Activated CD4-positive, alpha-beta memory T cell treated with anti-CD3 and anti-CD28 coated beads, Interleukin-2, amount 10 ng/mL, durations not matched to agents 7 days and 5 days (primary cell): ENCODE results near the gene HSP90AB1. TPM values are rescaled to one million over a fixed set of nuclear protein-coding genes. Genes with fewer than 3 reads are reported as not detected.

Source experiments
- CTCF ChIA-PET: fragments of 350-600 bp; sonication (Branson Sonifier 250); formaldehyde crosslinking; loops from one replicate; lab custom pipeline; 2021; ENCODE audit warnings: antibody characterized with exemption, inconsistent platforms; lab: Charles Lee
- POLR2A ChIA-PET: fragments of 350-600 bp; sonication (Branson Sonifier 250); formaldehyde crosslinking; loops from one replicate; lab custom pipeline; 2021; ENCODE audit warnings: antibody characterized with exemption; lab: Charles Lee
- DNase-seq: peaks from one replicate; pipeline ENCODE4 v3.0.0-alpha.2; 2020
- H3K27ac Mint-ChIP-seq: one replicate; pipeline ENCODE4 v1.8.0; 2021; ENCODE audit warnings: mild to moderate bottlenecking, mixed read lengths
- H3K27me3 Mint-ChIP-seq: one replicate; pipeline ENCODE4 v1.8.0; 2021; ENCODE audit warnings: mixed read lengths
- H3K36me3 Mint-ChIP-seq: one replicate; pipeline ENCODE4 v1.8.0; 2021; ENCODE audit warnings: low read depth, mixed read lengths
- H3K4me1 Mint-ChIP-seq: one replicate; pipeline ENCODE4 v1.8.0; 2021; ENCODE audit warnings: mixed read lengths
- H3K4me3 Mint-ChIP-seq: one replicate; pipeline ENCODE4 v1.8.0; 2021; ENCODE audit warnings: mild to moderate bottlenecking, mixed read lengths
- H3K9me3 Mint-ChIP-seq: one replicate; pipeline ENCODE4 v1.8.0; 2021; ENCODE audit warnings: mixed read lengths
- total RNA-seq, 2 experiments: library from RNA; stranded (reverse); gene quantifications; one replicate each; pipeline ENCODE4 v1.2.3, GENCODE V29; 2021

Gene HSP90AB1
- total RNA-seq, 2 experiments from 2014 or later, result 478 to 479 TPM

DNA sequence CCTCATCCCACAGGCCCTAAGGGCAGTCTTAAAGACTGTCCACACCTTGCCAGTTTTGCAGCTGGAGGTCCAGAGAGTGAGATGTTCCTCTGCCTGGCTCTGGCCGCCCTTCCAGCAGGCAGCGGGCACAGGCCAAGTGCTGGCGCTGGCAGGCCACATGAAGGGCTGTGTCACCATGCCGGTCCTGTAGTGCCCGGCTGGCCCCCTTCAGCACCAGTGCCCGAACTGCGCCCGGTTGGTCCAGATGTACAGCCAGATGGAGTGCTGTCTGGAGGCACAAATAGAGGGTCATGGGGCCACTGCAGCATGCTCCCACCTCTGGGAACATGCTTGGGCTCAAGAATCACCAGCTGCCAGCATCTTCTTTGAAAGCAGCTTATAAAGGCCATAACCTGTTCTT is 14.7 kb downstream of the HSP90AB1 start:
- ChIA-PET CTCF (interaction anchor here (1.2 to 1.5 kb wide), 2 partner anchors 37 to 44 kb away, joined by 3 to 5 read pairs; no protein-coding TSS in a partner anchor), POLR2A (interaction anchor here (6.5 to 8.1 kb wide), 2 partner anchors 8 to 14 kb away, joined by 64 to 110 read pairs; partner anchors contain the start of gene HSP90AB1)
- Mint-ChIP-seq H3K9me3 (no peaks in the 10 kb centered on the region), H3K36me3 (peaks cover 47% of the 10 kb centered on the region), H3K4me3 (no peak overlapping the region), H3K4me1 (peaks cover 52% of the 10 kb centered on the region), H3K27me3 (no peaks in the 10 kb centered on the region), H3K27ac (no peak overlapping the region)
- DNase-seq, result no peak

DNA sequence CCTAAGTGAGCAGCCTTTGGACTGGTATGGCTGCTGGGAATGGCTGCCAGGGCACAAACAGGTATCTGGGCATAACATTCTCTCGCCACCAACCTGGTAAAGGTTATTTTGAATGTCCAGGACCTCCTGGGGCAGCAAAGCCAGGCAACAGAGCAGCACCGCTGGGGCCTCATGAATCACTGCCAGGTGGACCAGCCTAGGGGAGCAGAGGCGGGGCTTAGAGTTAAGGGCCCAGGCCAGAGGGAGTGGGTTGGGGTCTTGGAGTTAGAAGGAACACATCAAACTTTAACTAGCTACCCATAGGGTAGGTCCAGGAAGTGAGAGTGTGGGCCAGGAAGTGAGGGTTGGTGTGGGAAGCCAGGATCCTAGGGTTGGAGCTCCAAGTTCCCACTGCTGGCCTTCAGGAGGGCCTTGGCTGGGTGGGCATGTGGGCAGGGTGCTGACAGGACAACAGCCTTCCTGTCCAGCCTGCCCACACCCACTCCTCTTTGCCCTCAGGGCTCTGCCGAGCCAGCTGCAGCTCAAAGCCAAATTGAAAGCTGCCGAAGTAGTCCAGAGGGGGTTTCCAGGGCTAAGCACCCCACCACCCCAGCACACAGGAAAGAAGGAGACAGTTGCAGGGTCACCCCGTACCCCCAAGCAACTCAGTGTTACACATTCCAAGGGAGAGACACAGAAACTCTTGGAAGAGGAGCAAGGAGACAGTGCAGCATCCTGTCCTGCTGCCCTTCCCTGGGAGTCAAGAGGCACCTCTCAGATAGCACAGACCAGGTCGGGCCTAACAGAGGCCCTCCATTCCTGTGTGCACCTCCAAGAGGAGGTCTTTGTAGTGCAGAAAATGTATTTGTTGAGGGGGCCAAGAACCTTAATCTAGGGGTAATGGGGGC is 15.8 kb downstream of the HSP90AB1 start:
- H3K4me1 Mint-ChIP-seq, result peaks cover 52% of the 10 kb centered on the region
- no peaks in the 10 kb centered on the region for H3K9me3 Mint-ChIP-seq
- no peak for DNase-seq
- ChIA-PET POLR2A (interaction anchor here (1.1 to 8.1 kb wide), 5 partner anchors 9 to 125 kb away, joined by 3 to 110 read pairs (median 6); partner anchors contain the start of genes AARS2, CDC5L and HSP90AB1), CTCF (interaction anchor here (0.6 to 1.5 kb wide), 4 partner anchors 17 to 89 kb away, joined by 3 to 5 read pairs (median 4); no protein-coding TSS in a partner anchor)
- H3K27ac Mint-ChIP-seq, result peak overlapping the region; percentile 94
- H3K36me3 Mint-ChIP-seq, result peaks cover 45% of the 10 kb centered on the region
- H3K27me3 Mint-ChIP-seq, result peaks cover 1% of the 10 kb centered on the region
- H3K4me3 Mint-ChIP-seq, result peak overlapping the region; percentile 97

DNA sequence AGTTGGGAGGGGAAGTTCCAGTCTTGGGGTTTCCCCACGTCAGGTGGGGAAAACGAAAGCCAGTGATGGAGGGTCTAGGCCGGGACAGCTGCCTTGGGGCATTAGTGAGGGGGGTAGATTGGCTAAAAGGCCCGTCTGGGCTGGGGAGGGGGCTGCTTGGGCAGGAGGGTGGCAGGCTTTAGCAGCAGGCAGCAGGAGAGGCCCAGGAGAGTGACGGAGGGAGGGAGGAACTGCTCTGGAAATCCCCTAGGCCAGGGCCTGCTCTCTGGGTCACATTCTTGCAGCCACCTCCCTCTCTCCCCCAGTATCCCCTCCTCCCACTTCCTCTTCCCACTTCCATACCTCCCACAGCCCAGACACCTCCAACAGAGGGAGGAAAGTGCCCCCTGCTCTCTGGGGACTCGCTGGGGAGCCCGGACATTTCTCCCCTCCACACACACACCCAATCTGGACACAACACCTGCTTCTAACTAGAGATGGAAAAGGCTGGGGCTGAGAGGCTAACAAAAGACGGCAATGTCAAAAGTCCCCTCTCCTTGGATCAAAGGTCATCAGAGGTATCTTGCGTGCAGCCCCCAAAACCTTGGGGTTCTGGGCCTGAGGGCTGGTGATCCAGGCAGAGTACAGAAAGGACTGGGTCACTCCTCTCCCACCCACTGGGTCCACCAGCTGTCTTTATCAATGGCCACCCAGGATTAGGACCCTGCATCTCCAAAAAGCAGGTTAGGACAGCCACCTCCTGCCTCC is 16.6 kb downstream of the HSP90AB1 start:
- peak; percentile 45 for DNase-seq
- peak overlapping the region; percentile 94 for H3K27ac Mint-ChIP-seq
- H3K9me3 Mint-ChIP-seq, result no peaks in the 10 kb centered on the region
- H3K27me3 Mint-ChIP-seq, result peaks cover 7% of the 10 kb centered on the region
- H3K4me1 Mint-ChIP-seq, result peaks cover 46% of the 10 kb centered on the region
- POLR2A ChIA-PET, result interaction anchor here (1.2 to 8.1 kb wide), 4 partner anchors 10 to 39 kb away, joined by 3 to 110 read pairs (median 35); partner anchors contain the start of gene HSP90AB1
- peak overlapping the region; percentile 97 for H3K4me3 Mint-ChIP-seq
- peaks cover 38% of the 10 kb centered on the region for H3K36me3 Mint-ChIP-seq
- CTCF ChIA-PET, result interaction anchor here (1.1 to 2.1 kb wide), 5 partner anchors 8 to 72 kb away, joined by 3 to 9 read pairs (median 6); partner anchors contain the start of gene AARS2

DNA sequence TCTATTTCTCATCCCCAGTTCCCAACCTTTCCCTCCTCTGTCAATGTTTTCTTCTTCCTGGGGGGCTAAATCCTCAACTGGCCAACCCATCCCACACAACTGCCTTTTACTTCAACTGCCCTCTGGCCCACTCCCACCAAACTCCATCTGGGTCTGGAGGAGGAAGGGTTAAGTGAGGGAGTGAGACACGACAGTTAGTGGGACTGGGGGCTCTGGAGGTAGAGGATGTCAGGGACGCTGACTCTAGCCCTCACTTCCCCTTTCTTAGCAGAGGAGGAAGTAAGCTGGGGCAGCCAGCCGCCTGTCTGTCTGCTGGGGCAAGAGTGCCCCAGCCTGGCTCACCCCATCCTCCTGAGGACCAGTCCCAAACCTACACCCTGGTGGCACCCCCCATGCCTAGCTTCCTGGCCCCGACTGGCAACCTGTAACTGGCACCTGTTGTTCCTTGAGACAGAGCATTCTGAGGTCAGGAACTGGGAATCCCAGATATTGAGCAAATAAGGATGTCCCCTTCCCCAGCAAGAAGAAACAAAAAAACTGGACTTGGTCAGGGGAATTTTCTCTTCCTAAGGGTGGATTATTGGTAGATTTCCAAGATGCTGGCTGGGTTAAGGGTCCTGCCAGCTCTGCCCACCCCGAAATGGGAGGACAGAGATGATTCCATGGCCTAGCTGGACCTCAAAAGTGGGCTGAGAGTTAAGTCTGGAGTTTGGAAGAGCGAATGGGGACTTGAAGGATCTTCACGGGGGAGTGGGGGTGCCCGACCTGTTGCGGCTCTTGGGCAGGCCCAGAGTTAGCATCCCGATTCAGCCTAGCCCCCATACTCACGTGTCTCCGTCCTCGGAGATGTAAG is 17.5 kb downstream of the HSP90AB1 start:
- CTCF ChIA-PET, result interaction anchor here (0.9 to 2.1 kb wide), 10 partner anchors 9 to 74 kb away, joined by 3 to 9 read pairs (median 6); partner anchors contain the start of gene AARS2
- H3K4me3 Mint-ChIP-seq, result peak overlapping the region; percentile 97

DNA sequence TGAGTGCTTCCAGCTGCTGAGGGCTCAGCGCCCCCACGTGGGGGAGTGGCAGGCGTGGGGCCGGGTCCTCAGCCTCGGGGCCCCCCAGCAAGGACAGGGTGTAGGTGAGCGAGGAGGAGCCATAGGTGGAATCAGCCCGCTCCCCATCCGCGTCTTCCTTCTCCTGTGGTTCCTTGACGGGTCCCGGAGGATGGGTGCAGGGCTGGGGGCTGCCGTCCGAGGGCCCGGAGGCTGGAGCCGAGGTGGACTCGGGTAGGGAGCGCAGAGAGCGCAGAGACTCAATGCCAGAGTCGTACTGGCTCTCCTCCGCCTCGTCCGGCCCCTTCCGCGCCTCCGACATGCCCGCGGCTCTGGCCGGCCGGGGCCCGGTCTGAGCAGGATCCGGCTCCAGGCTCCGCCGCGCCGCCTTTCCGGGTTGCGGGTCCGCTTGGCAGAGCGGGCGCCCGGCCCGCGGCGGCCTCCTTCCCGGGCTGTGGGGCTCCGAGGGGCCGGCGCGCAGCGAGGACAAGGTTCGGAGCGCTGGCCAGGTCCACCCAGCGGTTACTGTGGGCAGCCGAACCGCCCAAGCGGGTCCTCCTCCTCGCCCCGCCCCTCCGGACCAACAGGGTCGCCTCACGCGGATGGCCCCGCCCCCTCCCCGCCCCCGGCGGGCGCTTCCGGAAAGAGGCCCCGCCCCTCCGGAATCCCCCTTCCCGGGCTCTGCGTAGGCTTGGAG is 18.3 kb downstream of the HSP90AB1 start, which contains the start of gene NFKBIE:
Gene NFKBIE (minus strand): TSS at position 545 of the 715 bp plus-strand sequence. CDS start 205 bp downstream, at position 340.
- peak; percentile 94 for DNase-seq

More for the DNA sequence above, 17.5 kb downstream of the HSP90AB1 start:
- H3K27me3 Mint-ChIP-seq, result peaks cover 15% of the 10 kb centered on the region
- POLR2A ChIA-PET, result interaction anchor here (0.7 to 8.1 kb wide), 6 partner anchors 10 to 123 kb away, joined by 3 to 110 read pairs (median 5); partner anchors contain the start of genes HSP90AB1 and SLC29A1
- H3K27ac Mint-ChIP-seq, result peak overlapping the region; percentile 94
- H3K4me1 Mint-ChIP-seq, result peaks cover 48% of the 10 kb centered on the region
- DNase-seq, result peak; percentile 62
- peaks cover 32% of the 10 kb centered on the region for H3K36me3 Mint-ChIP-seq
- no peaks in the 10 kb centered on the region for H3K9me3 Mint-ChIP-seq

DNA sequence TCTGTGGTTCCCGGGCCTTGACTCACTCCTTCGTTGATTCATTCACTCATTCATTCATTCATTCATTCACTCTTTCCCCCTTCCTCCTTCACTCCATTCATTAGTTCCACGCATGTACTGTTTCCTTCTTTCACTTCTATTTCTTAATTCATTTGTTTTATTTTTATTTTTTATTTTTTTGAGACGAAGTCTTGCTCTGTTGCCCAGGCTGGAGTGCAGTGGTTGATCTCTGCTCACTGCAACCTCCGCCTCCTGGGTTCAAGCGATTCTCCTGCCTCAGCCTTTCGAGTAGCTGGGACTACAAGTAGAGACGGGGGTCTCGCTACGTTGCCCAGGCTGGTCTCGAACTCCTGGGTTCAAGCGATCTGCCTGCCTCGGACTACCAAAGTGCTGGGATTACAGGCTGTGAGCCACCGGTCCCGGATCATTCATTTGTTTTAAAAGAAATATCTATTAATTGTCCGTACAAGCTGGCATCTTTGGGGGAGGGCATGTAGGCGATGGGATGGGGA is 18.9 kb downstream of the HSP90AB1 start:
- peak overlapping the region; percentile 80 for H3K27ac Mint-ChIP-seq
- POLR2A ChIA-PET, result interaction anchor here (6.5 to 8.1 kb wide), 2 partner anchors 12 to 18 kb away, joined by 64 to 110 read pairs; partner anchors contain the start of gene HSP90AB1
- CTCF ChIA-PET, result interaction anchor here (1.8 to 4.0 kb wide), 3 partner anchors 10 to 72 kb away, joined by 9 to 24 read pairs (median 9); partner anchors contain the start of gene AARS2
- peaks cover 55% of the 10 kb centered on the region for H3K4me1 Mint-ChIP-seq
- peaks cover 23% of the 10 kb centered on the region for H3K27me3 Mint-ChIP-seq
- DNase-seq, result no peak
- H3K4me3 Mint-ChIP-seq, result peak overlapping the region; percentile 97
- H3K36me3 Mint-ChIP-seq, result peaks cover 23% of the 10 kb centered on the region
- H3K9me3 Mint-ChIP-seq, result no peaks in the 10 kb centered on the region

More for the DNA sequence above, 18.3 kb downstream of the HSP90AB1 start, which contains the start of gene NFKBIE:
- H3K27me3 Mint-ChIP-seq, result peaks cover 23% of the 10 kb centered on the region
- H3K4me3 Mint-ChIP-seq, result peak within 1 kb of the TSS; percentile 97
- H3K9me3 Mint-ChIP-seq, result no peaks in the 10 kb centered on the region
- ChIA-PET CTCF (interaction anchor here (0.9 to 2.1 kb wide), 10 partner anchors 10 to 73 kb away, joined by 3 to 9 read pairs (median 6); partner anchors contain the start of gene AARS2), POLR2A (interaction anchor here (0.7 to 8.1 kb wide), 6 partner anchors 11 to 122 kb away, joined by 3 to 110 read pairs (median 5); partner anchors contain the start of genes HSP90AB1 and SLC29A1)
- H3K4me1 Mint-ChIP-seq, result peaks cover 55% of the 10 kb centered on the region
- H3K27ac Mint-ChIP-seq, result peak within 1 kb of the TSS; percentile 94
- peaks cover 27% of the 10 kb centered on the region for H3K36me3 Mint-ChIP-seq

DNA sequence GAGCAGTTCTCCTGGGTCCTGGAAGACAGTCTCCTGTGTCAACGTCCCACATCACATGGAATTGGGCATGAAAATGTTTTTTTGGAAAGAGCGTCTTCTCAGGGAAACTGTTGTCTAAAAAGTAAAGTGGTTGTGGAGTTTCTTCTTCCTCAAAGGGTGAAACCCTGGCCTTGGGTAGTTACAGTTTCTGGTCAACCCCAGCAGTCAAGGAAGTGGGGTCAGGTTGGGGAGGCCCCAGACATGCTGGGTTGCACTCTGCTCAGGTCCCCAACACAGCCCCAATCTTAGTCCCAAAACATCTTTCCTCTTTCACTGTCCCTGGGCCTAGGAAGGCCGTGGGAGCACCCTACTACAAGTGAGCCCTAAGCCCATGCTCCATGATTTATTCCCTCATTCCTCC is 19.4 kb downstream of the HSP90AB1 start:
- Mint-ChIP-seq H3K27me3 (peaks cover 27% of the 10 kb centered on the region), H3K4me3 (peak overlapping the region; percentile 97), H3K36me3 (peaks cover 17% of the 10 kb centered on the region), H3K27ac (peak overlapping the region; percentile 56), H3K9me3 (no peaks in the 10 kb centered on the region), H3K4me1 (peaks cover 54% of the 10 kb centered on the region)
- CTCF ChIA-PET, result interaction anchor here (0.6 to 4.2 kb wide), 7 partner anchors 21 to 170 kb away, joined by 3 to 69 read pairs (median 3); partner anchors contain the start of gene AARS2
- POLR2A ChIA-PET, result interaction anchor here (2.5 to 8.1 kb wide), 3 partner anchors 12 to 46 kb away, joined by 11 to 110 read pairs (median 64); partner anchors contain the start of genes AARS2 and HSP90AB1
- no peak for DNase-seq

DNA sequence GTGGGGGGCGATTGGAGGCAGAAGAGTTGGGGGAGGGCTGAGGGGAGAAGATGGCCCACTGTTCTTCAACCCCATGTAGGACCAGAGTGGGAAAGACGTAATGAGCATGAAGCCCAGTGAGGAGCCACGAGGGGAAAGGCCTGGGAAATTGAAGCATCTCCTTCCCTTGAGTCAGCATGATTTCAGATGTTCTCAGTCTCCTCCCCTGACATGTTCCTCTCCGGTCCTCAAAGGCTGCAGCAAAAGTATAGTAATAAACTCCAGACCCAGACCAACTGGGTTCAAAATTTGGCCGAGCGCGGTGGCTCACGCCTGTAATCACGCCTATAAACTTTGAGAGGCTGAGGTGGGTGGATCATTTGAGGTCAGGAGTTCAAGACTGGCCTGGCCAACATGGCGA is 20.4 kb downstream of the HSP90AB1 start:
- Mint-ChIP-seq H3K27ac (no peak overlapping the region), H3K36me3 (peaks cover 17% of the 10 kb centered on the region), H3K27me3 (peaks cover 35% of the 10 kb centered on the region), H3K4me1 (peaks cover 49% of the 10 kb centered on the region), H3K9me3 (no peaks in the 10 kb centered on the region), H3K4me3 (no peak overlapping the region)
- POLR2A ChIA-PET, result interaction anchor here (0.8 to 8.1 kb wide), 5 partner anchors 13 to 76 kb away, joined by 3 to 110 read pairs (median 11); partner anchors contain the start of genes AARS2 and HSP90AB1
- CTCF ChIA-PET, result interaction anchor here (0.7 to 4.2 kb wide), 14 partner anchors 11 to 188 kb away, joined by 3 to 69 read pairs (median 6); partner anchors contain the start of genes AARS2 and SLC35B2
- no peak for DNase-seq

DNA sequence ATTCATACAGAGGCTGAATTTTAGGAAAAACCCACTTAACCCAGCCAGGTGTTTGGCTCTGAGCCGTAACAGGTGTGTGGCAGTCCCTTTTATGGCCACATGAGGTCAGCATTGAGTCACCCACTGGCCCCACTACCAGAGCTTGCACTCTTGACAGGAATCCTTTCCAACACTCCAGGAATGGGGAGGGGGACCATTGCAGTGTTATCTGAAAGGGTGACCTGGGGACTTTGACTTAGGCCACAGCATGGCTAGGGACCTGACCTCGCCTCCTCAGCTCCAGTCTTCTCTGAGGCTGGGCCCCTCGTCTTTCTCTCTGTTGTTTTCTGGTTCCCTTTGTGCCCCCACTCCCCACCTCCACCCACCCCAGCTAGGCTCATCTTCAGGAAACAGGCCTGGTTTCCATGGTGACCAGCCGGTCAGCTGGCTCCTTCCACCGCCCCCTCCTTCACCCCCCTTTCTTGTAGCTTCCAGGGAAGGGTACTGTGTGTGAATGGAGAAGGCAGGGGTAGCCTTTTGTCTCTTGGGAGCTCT is 21.3 kb downstream of the HSP90AB1 start:
- Mint-ChIP-seq H3K36me3 (peaks cover 16% of the 10 kb centered on the region), H3K27me3 (peaks cover 44% of the 10 kb centered on the region), H3K27ac (no peak overlapping the region), H3K4me1 (peaks cover 40% of the 10 kb centered on the region), H3K4me3 (no peak overlapping the region), H3K9me3 (no peaks in the 10 kb centered on the region)
- CTCF ChIA-PET, result interaction anchor here (0.6 to 4.2 kb wide), 17 partner anchors 10 to 919 kb away, joined by 3 to 69 read pairs (median 6); partner anchors contain the start of genes AARS2, HSP90AB1 and SLC35B2
- DNase-seq, result peak; percentile 70
- POLR2A ChIA-PET, result interaction anchor here (0.8 to 8.1 kb wide), 8 partner anchors 14 to 75 kb away, joined by 3 to 64 read pairs (median 3); partner anchors contain the start of gene AARS2
